PC-9 (cell line): ENCODE results near the gene FANCI. TPM values are rescaled to one million over a fixed set of nuclear protein-coding genes. Genes with fewer than 3 reads are reported as not detected.

Source experiments
- BruUV-seq: library from RNA; stranded (reverse); fragments of 400-500 nt; replicated peaks from 2 replicates; lab custom pipeline; 2021; lab: Mats Ljungman, UMichigan
- CTCF ChIA-PET: fragments of 300-600 bp; sonication (Branson Sonifier 250); formaldehyde crosslinking; loops from one replicate; lab custom pipeline; 2022; ENCODE audit warnings: antibody characterized with exemption; lab: Charles Lee
- POLR2A ChIA-PET: fragments of 300-600 bp; sonication (Branson Sonifier 250); formaldehyde crosslinking; loops from one replicate; lab custom pipeline; 2022; ENCODE audit warnings: antibody characterized with exemption; ENCODE audit not compliant: unreplicated experiment; lab: Charles Lee
- DNase-seq, 2 experiments: peaks; one replicate each; pipeline versions ENCODE4 v3.0.0 to v3.0.0-alpha.2; 2015 to 2022; ENCODE audit warnings: mixed read lengths in 1 of 2
- H2AFZ ChIP-seq: fragments of 200-600 bp; sonication (generic); 2 replicates; pipeline ENCODE4 v1.8.1; 2017; ENCODE audit warnings: antibody characterized with exemption
- H3F3A ChIP-seq: fragments of 200-600 bp; sonication (generic); 2 replicates; pipeline ENCODE4 v1.8.1; 2017; ENCODE audit warnings: antibody characterized with exemption, mild to moderate bottlenecking, low read depth; ENCODE audit not compliant: insufficient read depth
- H3K27ac ChIP-seq: fragments of 200-600 bp; sonication (generic); 2 replicates; pipeline ENCODE4 v1.6.1; 2016; ENCODE audit warnings: mixed run types
- H3K27me3 ChIP-seq: fragments of 200-600 bp; sonication (generic); 2 replicates; pipeline ENCODE4 v1.6.1; 2016; ENCODE audit warnings: low read depth, mixed run types; ENCODE audit not compliant: insufficient read depth
- H3K36me3 ChIP-seq: fragments of 200-600 bp; sonication (generic); 2 replicates; pipeline ENCODE4 v1.6.1; 2016; ENCODE audit warnings: low read depth, mixed run types
- H3K4me1 ChIP-seq: fragments of 200-600 bp; sonication (generic); replicated peaks from 2 replicates; pipeline ENCODE4 v1.6.1; 2016; ENCODE audit warnings: mixed run types; ENCODE audit not compliant: insufficient read depth
- H3K4me2 ChIP-seq: fragments of 200-600 bp; sonication (generic); 2 replicates; pipeline ENCODE4 v1.6.1; 2017; ENCODE audit warnings: mixed run types
- H3K4me3 ChIP-seq: fragments of 200-600 bp; sonication (generic); 2 replicates; pipeline ENCODE4 v1.6.1; 2016; ENCODE audit warnings: mixed run types
- H3K79me2 ChIP-seq: fragments of 200-600 bp; sonication (generic); 2 replicates; pipeline ENCODE4 v1.6.1; 2017; ENCODE audit warnings: low read depth, mixed run types
- H3K9me2 ChIP-seq: fragments of 200-600 bp; sonication (generic); 2 replicates; pipeline ENCODE4 v1.8.1; 2017; ENCODE audit warnings: mild to moderate bottlenecking; ENCODE audit not compliant: insufficient read depth
- H3K9me3 ChIP-seq: fragments of 200-600 bp; sonication (generic); 2 replicates; pipeline ENCODE4 v1.8.1; 2016; ENCODE audit warnings: low read depth; ENCODE audit not compliant: insufficient read depth
- H4K20me1 ChIP-seq: fragments of 200-600 bp; sonication (generic); 2 replicates; pipeline ENCODE4 v1.8.1; 2017; ENCODE audit not compliant: insufficient read depth
- EZH2 ChIP-seq: fragments of 200-600 bp; sonication (generic); IDR thresholded peaks from 2 replicates; pipeline ENCODE4 v1.8.0; 2017; ENCODE audit warnings: antibody characterized with exemption, low read depth
- intact Hi-C: fragments of 100-400 bp; cut with micrococcal nuclease; formaldehyde crosslinking; loops from one replicate; pipeline ENCODE4 v1.10.0; 2022; ENCODE audit not compliant: unreplicated experiment
- total RNA-seq: library from RNA; stranded (reverse); gene quantifications from 2 replicates; pipeline ENCODE4 v1.2.3, GENCODE V29; 2021
- TF ChIP-seq, protein P1 (sequence below): fragments of 200-600 bp; sonication (generic); conservative IDR thresholded peaks from 2 replicates; pipeline ENCODE4 v1.6.1; 2017; ENCODE audit warnings: mixed run types, antibody characterized with exemption, mild to moderate bottlenecking, moderate library complexity

Gene FANCI
- total RNA-seq, 1 experiment from 2014 or later = 126 TPM

DNA sequence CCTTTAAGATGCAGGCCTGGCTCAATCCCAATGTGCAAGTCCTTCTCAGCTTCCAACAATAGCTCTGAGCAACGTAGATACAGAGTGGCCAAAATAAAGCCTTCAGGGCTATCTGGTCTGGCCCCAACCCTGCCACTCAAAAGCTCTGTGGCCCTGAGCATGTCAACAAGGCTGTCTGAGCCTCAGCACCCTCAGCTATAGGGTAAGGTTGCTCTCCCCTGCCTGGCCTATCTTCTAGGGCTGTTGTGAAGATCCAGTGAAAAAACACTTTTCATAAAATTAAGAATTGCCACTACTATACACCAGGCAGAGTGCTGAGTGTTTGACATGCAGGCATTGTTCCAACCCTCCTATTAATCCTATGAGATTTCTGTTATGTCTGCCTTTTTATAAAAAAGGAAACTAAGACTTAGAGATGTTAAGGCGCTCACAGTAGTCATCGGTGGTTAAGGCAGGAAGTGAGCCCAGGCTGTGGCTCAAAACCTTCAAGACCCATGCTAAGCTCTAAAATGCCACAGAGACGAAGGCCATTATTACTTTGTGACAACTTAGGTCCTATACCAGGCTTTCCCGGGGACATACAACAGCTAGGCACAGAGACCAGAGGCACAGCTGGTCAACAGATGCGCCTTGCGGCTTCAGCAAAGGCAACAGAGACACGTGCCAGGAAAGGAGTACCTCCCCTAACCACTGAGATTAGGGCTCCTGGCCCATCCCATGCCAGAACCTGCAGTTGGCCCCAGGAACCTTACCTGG, 85.7 kb downstream of the FANCI start:
- ChIA-PET CTCF (interaction anchor here (0.6 kb wide), 1 partner anchor 136 kb away, joined by 7 read pairs; no protein-coding TSS in a partner anchor), POLR2A (no interaction called here)
- no peaks in the 10 kb centered on the region for H3K9me3 ChIP-seq
- H3K27ac ChIP-seq = no peak overlapping the region
- H2AFZ ChIP-seq = no peak overlapping the region
- H3K4me2 ChIP-seq = no peak overlapping the region
- H3K27me3 ChIP-seq = no peaks in the 10 kb centered on the region
- H3K4me1 ChIP-seq = peaks cover 5% of the 10 kb centered on the region; the same call in 1 of the 2 replicates
- no TSS peak for BruUV-seq
- H3K36me3 ChIP-seq = peaks cover 54% of the 10 kb centered on the region
- intact Hi-C loops = loop anchor here (10.0 kb wide), 2 partner anchors 245 to 435 kb away; partner anchors contain the start of genes HAPLN3 and TICRR
- H3K79me2 ChIP-seq = peaks cover 44% of the 10 kb centered on the region
- no peaks in the 10 kb centered on the region for H3K9me2 ChIP-seq
- TF ChIP-seq EZH2 = no peak
- TF ChIP-seq, protein P1, sequence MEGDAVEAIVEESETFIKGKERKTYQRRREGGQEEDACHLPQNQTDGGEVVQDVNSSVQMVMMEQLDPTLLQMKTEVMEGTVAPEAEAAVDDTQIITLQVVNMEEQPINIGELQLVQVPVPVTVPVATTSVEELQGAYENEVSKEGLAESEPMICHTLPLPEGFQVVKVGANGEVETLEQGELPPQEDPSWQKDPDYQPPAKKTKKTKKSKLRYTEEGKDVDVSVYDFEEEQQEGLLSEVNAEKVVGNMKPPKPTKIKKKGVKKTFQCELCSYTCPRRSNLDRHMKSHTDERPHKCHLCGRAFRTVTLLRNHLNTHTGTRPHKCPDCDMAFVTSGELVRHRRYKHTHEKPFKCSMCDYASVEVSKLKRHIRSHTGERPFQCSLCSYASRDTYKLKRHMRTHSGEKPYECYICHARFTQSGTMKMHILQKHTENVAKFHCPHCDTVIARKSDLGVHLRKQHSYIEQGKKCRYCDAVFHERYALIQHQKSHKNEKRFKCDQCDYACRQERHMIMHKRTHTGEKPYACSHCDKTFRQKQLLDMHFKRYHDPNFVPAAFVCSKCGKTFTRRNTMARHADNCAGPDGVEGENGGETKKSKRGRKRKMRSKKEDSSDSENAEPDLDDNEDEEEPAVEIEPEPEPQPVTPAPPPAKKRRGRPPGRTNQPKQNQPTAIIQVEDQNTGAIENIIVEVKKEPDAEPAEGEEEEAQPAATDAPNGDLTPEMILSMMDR = no peak
- DNase-seq = no peak
- H4K20me1 ChIP-seq = peaks cover 49% of the 10 kb centered on the region
- no peaks in the 10 kb centered on the region for H3F3A ChIP-seq
- no peak overlapping the region for H3K4me3 ChIP-seq

GRCh38 chr15:89330119-89330518, 86.3 kb downstream of the FANCI start:
- no peak for TF ChIP-seq EZH2
- TF ChIP-seq, protein P1 = no peak

GRCh38 chr15:89330881-89331595, 87.3 kb downstream of the FANCI start:
- no peaks in the 10 kb centered on the region for H3K9me3 ChIP-seq
- TF ChIP-seq EZH2 = no peak
- TF ChIP-seq, protein P1 = no peak
- H3K79me2 ChIP-seq = peaks cover 44% of the 10 kb centered on the region
- H3K27ac ChIP-seq = no peak overlapping the region
- POLR2A ChIA-PET = no interaction called here
- H4K20me1 ChIP-seq = peaks cover 48% of the 10 kb centered on the region
- CTCF ChIA-PET = no interaction called here
- no TSS peak for BruUV-seq
- H3K4me1 ChIP-seq = peaks cover 13% of the 10 kb centered on the region
- H3F3A ChIP-seq = peaks cover 9% of the 10 kb centered on the region; the same call in 1 of the 2 replicates
- H3K4me2 ChIP-seq = no peak overlapping the region
- intact Hi-C loops = loop anchor here (10.0 kb wide), 2 partner anchors 244 to 436 kb away; partner anchors contain the start of genes HAPLN3 and TICRR
- H3K36me3 ChIP-seq = peaks cover 52% of the 10 kb centered on the region
- no peak overlapping the region for H3K4me3 ChIP-seq
- no peak overlapping the region for H2AFZ ChIP-seq
- DNase-seq = no peak
- no peaks in the 10 kb centered on the region for H3K27me3 ChIP-seq
- H3K9me2 ChIP-seq = no peaks in the 10 kb centered on the region

More at GRCh38 chr15:89330119-89330518, 86.3 kb downstream of the FANCI start:
- Histone ChIP-seq H3K4me3 (no peak overlapping the region), H3K9me2 (no peaks in the 10 kb centered on the region), H3F3A (peaks cover under 1% of the 10 kb centered on the region; the same call in 1 of the 2 replicates), H2AFZ (no peak overlapping the region), H4K20me1 (peaks cover 49% of the 10 kb centered on the region), H3K4me1 (peaks cover 5% of the 10 kb centered on the region; the same call in 1 of the 2 replicates), H3K27ac (no peak overlapping the region), H3K79me2 (peaks cover 44% of the 10 kb centered on the region), H3K4me2 (no peak overlapping the region), H3K36me3 (peaks cover 52% of the 10 kb centered on the region), H3K9me3 (no peaks in the 10 kb centered on the region), H3K27me3 (no peaks in the 10 kb centered on the region)
- DNase-seq = no peak
- POLR2A ChIA-PET = no interaction called here
- CTCF ChIA-PET = interaction anchor here (0.6 kb wide), 1 partner anchor 137 kb away, joined by 7 read pairs; no protein-coding TSS in a partner anchor
- intact Hi-C loops = loop anchor here (10.0 kb wide), 2 partner anchors 245 to 435 kb away; partner anchors contain the start of genes HAPLN3 and TICRR
- BruUV-seq = no TSS peak
